Large intestine (tissue), 3 donors: Measurements from ENCODE around the gene FRMD5. TPM values are rescaled to one million over a fixed set of nuclear protein-coding genes. Genes with fewer than 3 reads are reported as not detected.

Experiments used
- DNase-seq, 2 donors: peaks; one replicate each; pipeline versions ENCODE4 v3.0.0 to v3.0.0-alpha.2; 2013
- H3K27ac ChIP-seq: one replicate; pipeline ENCODE4 v1.5.1; 2013; ENCODE audit warnings: low read length
- H3K27me3 ChIP-seq: 2 replicates; pipeline ENCODE4 v1.6.1; 2013; ENCODE audit warnings: low read length; ENCODE audit not compliant: control insufficient read depth, insufficient read depth
- H3K36me3 ChIP-seq: 2 replicates; pipeline ENCODE4 v1.6.1; 2013; ENCODE audit warnings: low read length; ENCODE audit not compliant: control insufficient read depth, insufficient read depth
- H3K4me1 ChIP-seq: one replicate; pipeline ENCODE4 v1.6.1; 2013; ENCODE audit warnings: low read length; ENCODE audit not compliant: control insufficient read depth, insufficient read depth
- H3K4me3 ChIP-seq: one replicate; pipeline ENCODE4 v1.5.1; 2013; ENCODE audit warnings: low read length
- H3K9me3 ChIP-seq: one replicate; pipeline ENCODE4 v1.6.1; 2013; ENCODE audit warnings: mild to moderate bottlenecking, low read depth, low read length, moderate library complexity; ENCODE audit not compliant: control insufficient read depth
- WGBS: methylation state at CpG from one replicate; pipeline ENCODE4 v1.1.5; 2013; ENCODE audit warnings: low lambda C conversion rate; ENCODE audit not compliant: insufficient coverage; 5-methylcytosine and 5-hydroxymethylcytosine counted together
- polyA plus RNA-seq: library from polyadenylated mRNA; unstranded; fragments of 120-200 nt; gene quantifications from one replicate; pipeline ENCODE4 v1.2.1, GENCODE V29; 2013

The FRMD5 gene
- polyA plus RNA-seq, 1 donor: 1.7 TPM

DNA sequence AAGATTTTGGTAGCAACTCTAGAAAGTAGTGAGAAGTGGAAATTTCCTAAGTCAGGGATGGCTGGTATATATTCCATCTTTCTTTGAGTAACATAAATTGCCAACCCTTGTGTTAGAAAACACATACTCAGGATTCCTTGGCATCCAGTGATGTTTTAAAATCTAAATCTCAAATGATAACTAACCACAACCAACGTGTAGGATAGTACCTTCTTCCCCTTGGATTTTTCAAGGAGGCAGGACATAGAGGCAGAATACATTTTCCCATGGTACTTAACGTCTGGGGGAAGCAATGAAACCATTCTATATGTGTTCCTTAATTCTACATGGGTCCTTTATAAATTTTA lies 274.8 kb downstream of the FRMD5 start:
- Histone ChIP-seq H3K27me3 (no peaks in the 10 kb centered on the region), H3K27ac (no peak overlapping the region), H3K9me3 (no peaks in the 10 kb centered on the region), H3K36me3 (no peaks in the 10 kb centered on the region), H3K4me3 (no peak overlapping the region), H3K4me1 (no peaks in the 10 kb centered on the region)
- no peak for DNase-seq
- no CpG with 5 or more reads among the region's 2 CpGs for WGBS

DNA sequence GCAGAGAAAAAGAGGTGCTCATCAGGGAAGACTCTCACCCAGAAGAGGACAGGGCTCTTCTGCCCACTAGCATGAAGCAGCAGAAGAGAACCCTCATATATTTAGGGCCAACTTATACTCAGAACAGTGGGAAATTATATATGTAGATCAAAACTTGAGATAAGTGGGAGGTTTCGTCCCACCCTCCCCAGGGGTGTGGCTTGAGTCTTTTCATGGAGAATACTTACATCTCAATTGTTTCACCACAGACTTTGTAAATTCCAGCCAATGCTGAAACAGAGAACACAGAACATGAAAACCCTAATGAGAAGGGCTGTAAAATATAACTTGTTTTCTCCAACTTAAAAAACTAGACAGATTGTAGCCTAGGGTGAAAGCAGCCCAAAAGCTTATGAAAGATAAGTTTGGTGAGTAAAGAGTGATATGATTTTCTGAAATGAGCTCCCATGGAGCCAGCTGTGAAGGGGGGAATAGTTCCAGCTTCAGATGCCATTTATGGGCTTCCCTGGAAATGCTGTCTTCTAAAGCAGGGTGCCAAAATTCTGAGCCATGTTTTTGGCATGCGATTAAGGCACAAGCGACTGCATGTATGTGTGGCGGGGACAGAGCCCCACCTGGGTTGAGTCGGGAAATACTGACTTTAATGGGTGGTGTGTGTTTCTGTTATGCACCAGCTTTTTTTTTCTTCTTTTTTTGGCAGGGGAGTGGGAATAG lies 275.4 kb downstream of the FRMD5 start:
- Histone ChIP-seq H3K4me1 (no peaks in the 10 kb centered on the region), H3K4me3 (no peak overlapping the region), H3K27me3 (no peaks in the 10 kb centered on the region), H3K9me3 (no peaks in the 10 kb centered on the region), H3K27ac (no peak overlapping the region), H3K36me3 (no peaks in the 10 kb centered on the region)
- WGBS: 50% methylated on average over 1 of the region's 5 CpGs
- no peak for DNase-seq

GRCh38 chr15:43918717-43919116 lies 276.4 kb downstream of the FRMD5 start:
- no peak for DNase-seq
- H3K27ac ChIP-seq: no peak overlapping the region
- no peaks in the 10 kb centered on the region for H3K27me3 ChIP-seq
- no peaks in the 10 kb centered on the region for H3K36me3 ChIP-seq
- H3K4me3 ChIP-seq: no peak overlapping the region
- no CpG with 5 or more reads among the region's 6 CpGs for WGBS
- H3K9me3 ChIP-seq: no peaks in the 10 kb centered on the region
- H3K4me1 ChIP-seq: no peaks in the 10 kb centered on the region

DNA sequence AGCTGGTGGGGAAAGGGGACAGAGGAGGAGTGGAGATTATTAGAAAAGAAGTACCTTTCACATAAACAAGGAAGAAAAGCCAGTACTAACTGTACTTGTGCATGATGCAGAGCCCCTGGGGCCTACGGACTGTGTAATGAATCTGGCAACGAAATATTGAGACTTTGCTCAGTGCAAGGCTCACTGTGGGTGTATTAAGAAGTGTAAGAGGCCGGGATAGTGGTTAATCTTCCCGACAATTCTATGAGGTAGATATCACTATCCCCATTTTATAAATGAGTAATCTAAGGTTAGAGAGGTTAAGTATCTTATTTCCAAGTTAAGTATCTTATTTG lies 278.8 kb downstream of the FRMD5 start:
- H3K36me3 ChIP-seq: no peaks in the 10 kb centered on the region
- H3K27me3 ChIP-seq: no peaks in the 10 kb centered on the region
- no peak overlapping the region for H3K4me3 ChIP-seq
- H3K9me3 ChIP-seq: no peaks in the 10 kb centered on the region
- WGBS: 100% methylated on average over 1 of the region's 4 CpGs
- no peak overlapping the region for H3K27ac ChIP-seq
- H3K4me1 ChIP-seq: no peaks in the 10 kb centered on the region
- DNase-seq: no peak

DNA sequence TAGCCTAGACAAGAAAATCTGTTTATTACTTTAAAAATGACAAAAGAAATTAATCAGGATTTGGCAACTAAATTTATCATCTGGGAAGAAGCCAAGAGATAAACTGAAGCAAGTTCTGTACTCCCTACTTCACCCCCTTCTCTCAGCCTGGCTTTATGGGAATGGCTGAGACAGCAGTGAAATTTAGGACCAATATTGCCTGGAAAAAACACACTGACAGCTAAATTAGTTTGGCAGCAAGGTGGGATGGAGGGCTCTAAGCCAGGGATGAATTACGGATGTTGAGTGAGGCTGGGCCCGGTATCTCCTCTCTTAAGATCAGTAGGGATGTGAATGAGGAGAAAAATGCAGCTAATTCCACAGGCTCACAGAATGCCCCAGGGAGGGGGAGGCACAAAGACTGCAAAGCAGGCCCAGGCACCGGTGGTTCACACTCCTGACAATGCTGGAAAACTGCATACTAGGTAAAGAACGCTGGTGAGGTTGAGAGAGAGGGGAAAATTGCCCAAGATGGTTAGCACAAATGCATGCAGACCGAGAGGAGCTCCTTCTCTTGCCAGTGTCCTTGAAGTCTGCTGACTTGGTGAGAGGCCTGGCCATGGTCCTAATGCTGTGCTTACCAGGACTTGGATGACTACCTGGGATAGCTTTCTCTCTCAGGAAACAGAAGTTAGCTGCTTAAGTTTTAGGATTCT lies 279.3 kb downstream of the FRMD5 start:
- DNase-seq: no peak
- WGBS: 64% methylated on average over 3 of the region's 5 CpGs
- Histone ChIP-seq H3K27me3 (no peaks in the 10 kb centered on the region), H3K27ac (no peak overlapping the region), H3K4me3 (no peak overlapping the region), H3K4me1 (no peaks in the 10 kb centered on the region), H3K9me3 (no peaks in the 10 kb centered on the region), H3K36me3 (no peaks in the 10 kb centered on the region)

- no peaks in the 10 kb centered on the region for H3K9me3 ChIP-seq
- no peak overlapping the region for H3K4me3 ChIP-seq
- no peak for DNase-seq
- no peak overlapping the region for H3K27ac ChIP-seq
- no peaks in the 10 kb centered on the region for H3K27me3 ChIP-seq
- H3K36me3 ChIP-seq: no peaks in the 10 kb centered on the region
- no peaks in the 10 kb centered on the region for H3K4me1 ChIP-seq
- no CpG with 5 or more reads among the region's 1 CpG for WGBS
Observed at GRCh38 chr15:43913941-43914340, 281.1 kb downstream of the FRMD5 start.

DNA sequence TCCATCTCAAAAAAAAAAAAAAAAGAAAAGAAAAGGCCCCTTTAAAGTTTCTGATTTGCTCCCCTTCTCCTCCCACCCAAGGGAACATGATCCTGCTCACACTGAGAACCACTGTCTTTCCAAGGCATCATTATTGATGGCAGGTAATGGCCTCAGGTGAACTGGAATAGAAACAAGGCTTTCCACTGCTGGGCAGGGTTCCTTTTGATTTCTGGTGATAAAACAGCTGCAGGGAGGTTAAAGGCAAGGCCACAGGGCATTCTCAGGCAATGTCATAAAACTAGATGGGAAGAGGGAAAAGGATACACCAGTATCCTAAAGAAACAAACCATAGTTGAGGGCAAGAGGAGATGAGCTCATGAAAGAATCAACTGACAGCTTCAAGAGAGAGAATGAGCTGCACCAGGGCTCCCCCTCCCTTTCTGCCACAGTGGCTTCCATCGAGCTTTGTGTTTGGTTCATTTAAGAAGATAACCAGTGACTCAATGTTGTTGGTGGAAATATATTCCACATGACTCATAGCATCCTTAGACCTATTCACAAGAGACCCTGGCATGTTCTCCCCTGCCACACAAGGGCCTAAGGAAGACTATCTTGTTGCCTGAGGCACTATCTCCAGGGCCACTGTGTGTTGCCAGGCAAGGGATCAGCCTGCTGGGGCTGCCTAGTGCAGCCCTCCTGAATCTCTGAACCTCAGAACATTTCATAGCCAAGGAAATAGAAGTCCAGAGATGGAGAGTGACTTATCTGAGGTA lies 281.9 kb downstream of the FRMD5 start:
- no CpG with 5 or more reads among the region's 1 CpG for WGBS
- Histone ChIP-seq H3K4me3 (no peak overlapping the region), H3K36me3 (no peaks in the 10 kb centered on the region), H3K27me3 (no peaks in the 10 kb centered on the region), H3K4me1 (no peaks in the 10 kb centered on the region), H3K9me3 (no peaks in the 10 kb centered on the region), H3K27ac (no peak overlapping the region)
- no peak for DNase-seq

DNA sequence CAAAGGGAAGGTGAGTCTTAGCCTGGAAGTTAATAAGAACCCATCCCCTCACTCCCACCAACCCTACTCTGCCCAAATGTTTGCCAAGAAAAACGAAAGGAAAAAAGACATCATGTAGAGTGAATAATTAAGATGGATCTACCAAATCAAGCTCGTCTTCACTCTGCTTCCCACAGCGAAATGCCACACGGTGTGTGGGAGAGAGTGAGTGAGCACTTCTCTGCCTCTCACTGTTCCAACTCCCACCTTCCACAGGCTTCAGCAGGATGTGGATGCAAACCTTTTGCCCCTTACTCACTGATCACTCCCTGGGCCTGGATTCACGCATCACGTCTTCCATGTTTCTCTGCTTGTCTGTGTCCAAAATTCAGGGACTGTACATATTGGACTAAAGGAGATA lies 282.9 kb downstream of the FRMD5 start:
- no peaks in the 10 kb centered on the region for H3K4me1 ChIP-seq
- no peaks in the 10 kb centered on the region for H3K27me3 ChIP-seq
- H3K27ac ChIP-seq: no peak overlapping the region
- no peaks in the 10 kb centered on the region for H3K36me3 ChIP-seq
- WGBS: 100% methylated on average over 2 of the region's 6 CpGs
- no peak overlapping the region for H3K4me3 ChIP-seq
- DNase-seq: no peak
- no peaks in the 10 kb centered on the region for H3K9me3 ChIP-seq

- DNase-seq: no peak
- Histone ChIP-seq H3K9me3 (no peaks in the 10 kb centered on the region), H3K27me3 (no peaks in the 10 kb centered on the region), H3K36me3 (no peaks in the 10 kb centered on the region), H3K4me3 (no peak overlapping the region), H3K4me1 (no peaks in the 10 kb centered on the region), H3K27ac (no peak overlapping the region)
- 100% methylated on average over 2 of the region's 4 CpGs for WGBS
Observed at GRCh38 chr15:43911235-43911781, 283.8 kb downstream of the FRMD5 start.

- WGBS: no CpG with 5 or more reads among the region's 4 CpGs
Observed at GRCh38 chr15:43908516-43909050, 286.5 kb downstream of the FRMD5 start.

More at GRCh38 chr15:43908516-43909050, 286.5 kb downstream of the FRMD5 start:
- Histone ChIP-seq H3K4me3 (no peak overlapping the region), H3K9me3 (no peaks in the 10 kb centered on the region), H3K27me3 (no peaks in the 10 kb centered on the region), H3K27ac (no peak overlapping the region), H3K4me1 (no peaks in the 10 kb centered on the region), H3K36me3 (no peaks in the 10 kb centered on the region)
- no peak for DNase-seq
